ENCODE data around the gene ESRRB.

The ESRRB gene

DNA sequence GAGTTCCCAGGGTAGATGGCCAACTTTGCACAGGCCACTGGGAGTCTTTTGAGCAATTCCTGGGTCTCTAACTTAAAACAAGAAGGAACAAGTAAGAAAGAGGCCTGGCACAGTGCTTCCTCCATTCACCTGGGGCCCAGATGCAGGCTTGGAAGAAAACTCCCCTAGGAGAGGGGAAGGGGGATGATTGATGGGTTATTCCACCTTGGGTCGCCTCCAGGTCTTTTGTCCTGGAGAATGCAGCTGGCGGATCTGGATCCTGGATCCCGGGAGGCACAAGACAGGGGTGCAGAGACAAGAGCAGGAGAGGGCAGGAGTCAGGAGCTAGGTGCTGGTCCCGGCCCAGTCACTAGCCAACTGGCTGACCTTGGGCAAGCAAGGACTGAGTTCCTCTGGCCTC lies 74.5 kb downstream of the ESRRB start:
- DNase-seq (ENCODE audit: low read depth) = no peak

DNA sequence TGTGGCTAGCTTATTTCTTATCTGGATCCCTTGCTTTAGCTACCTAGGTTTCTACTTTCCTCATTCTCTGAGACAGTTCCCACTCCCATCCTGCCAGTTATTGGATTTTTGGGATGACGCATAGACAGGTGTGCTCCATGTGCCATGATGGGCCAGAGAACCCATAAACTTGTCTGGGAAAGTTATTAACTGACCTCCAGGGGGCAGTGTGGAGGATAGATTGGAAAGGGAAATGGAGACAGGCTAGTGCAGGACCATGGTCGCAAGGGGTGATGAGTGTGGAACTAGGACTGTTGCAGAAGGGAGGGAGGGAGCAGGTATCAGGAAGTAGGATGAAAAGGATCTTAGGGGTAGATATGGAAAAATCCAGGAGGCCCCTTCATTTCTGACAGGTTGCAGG lies 80.3 kb downstream of the ESRRB start:
- DNase-seq (ENCODE audit: low read depth) = no peak

DNA sequence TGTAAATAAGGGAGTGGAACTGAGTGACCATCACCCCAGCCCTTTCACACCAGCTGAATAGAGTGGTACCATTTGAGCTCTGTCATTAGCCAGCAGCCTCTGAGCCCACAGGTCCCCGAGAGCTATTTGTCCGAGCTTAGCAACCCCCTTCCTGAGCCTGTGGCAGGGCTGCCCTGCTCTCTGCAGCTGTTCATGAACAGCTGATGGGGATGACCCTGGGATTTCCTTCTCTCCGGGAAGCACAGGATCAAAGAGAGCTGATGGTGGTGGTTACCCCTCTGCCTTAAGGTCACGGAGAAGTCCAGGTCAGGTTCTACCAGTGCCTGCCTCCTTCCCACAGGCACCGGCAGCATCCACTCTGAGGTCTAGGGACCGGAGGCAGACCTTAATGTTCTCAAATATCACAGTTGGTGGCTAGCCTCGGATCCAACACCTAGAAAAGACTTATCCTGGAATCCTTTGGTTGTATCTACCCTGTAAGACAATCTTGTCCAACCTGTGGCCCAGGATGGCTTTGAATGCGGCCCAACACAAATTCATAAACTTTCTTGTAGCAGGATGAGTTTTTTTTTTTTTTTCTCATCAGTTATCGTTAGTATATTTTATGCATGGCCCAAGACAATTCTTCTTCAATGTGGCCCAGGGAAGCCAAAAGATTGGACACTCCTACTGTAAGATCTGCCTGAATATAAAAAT lies 81.1 kb downstream of the ESRRB start:
- DNase-seq (ENCODE audit: low read depth) = no peak

DNA sequence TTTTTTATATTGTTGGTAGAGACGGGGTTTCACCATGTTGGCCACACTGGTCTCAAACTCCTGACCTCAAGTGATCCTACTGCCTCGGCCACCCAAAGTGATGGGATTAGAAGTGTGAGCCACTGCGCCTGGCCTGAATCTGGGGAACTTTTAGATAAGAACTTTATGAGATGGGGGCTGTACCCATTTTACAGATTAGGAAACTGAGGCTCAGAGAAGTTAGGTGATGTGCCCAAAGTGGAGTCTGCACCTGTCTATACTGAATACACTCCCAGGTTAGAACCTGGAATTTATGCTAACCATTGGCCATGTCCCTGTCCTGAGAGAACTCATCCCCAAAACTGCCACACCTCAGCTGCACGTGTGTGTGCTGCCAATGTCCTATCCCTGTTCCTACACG lies 81.9 kb downstream of the ESRRB start:
- no peak for DNase-seq (ENCODE audit: low read depth)

DNA sequence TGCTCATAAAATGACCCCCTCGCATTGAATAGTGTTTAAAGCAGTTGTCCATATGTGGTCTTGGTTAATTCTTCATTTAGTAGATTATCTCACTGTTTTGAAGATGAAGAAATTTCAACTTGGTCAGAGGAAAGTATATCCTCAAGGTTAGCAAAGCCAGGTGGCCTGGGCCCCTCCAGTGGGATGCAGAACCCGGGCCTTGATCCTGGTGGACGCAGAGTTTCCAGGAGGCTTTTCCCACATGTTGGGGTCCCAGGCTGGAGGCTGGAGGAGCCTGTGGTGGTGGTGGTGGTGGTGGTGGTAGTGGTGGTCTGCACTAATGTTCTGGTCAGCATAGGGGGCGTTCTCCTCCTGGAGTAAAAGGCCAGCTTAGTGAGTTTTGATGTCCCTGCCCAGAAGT lies 85.9 kb downstream of the ESRRB start:
- DNase-seq (ENCODE audit: low read depth) = no peak

DNA sequence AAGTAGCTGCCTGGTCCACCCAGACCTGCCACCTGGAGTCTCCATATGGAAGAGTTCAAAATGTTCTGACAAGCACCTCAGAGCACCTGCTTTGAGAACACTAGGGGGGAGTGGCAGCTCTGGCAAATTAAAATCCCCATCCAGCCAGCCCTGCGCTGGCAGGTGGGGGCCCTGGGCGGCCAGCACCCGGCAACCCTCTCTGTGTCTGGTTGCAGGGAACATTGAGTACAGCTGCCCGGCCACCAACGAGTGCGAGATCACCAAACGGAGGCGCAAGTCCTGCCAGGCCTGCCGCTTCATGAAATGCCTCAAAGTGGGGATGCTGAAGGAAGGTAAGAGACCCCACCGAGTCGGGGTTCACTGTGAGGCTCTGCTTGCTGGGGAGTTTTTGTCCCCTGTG lies 86.4 kb downstream of the ESRRB start:
- DNase-seq (ENCODE audit: low read depth) = no peak

DNA sequence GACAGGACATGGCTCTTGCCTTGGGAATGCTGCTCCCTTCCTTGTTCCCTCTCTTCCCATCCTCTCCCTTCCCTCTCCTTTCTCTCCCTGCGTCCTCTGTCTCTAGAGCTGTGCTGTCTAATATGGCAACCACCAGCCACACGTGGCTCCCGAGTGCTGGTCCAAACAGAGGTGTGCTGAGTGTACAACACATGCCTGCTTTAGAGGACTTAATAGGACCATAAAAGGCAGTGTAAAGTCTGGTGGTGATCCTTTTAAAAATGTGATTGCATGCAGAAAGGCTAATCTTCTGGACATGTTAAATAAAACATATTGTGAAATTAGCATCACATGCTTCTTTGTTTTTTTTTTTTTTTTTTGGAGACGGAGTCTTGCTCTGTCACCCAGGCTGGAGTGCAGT lies 87.2 kb downstream of the ESRRB start:
- DNase-seq (ENCODE audit: low read depth) = no peak

DNA sequence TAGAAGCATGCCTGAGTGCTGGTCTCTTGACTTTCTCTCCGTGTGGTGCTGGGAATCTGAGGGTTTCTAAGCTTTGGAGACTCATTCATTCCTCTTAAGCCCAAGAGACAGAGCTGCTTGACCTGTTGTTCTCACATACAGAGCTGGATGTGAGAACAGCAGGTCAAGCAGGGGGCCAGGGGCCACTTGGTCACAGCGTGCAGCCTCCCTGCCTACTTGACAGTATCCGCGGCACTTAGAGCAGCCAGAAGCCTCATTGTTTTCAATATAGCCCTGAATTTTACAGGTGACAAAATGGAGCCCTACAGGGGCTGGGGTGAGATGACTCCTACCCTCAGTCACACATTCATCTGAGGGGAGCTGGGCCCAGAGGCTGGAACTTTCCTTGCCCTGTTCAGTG lies 88.9 kb downstream of the ESRRB start:
- no peak for DNase-seq (ENCODE audit: low read depth)

DNA sequence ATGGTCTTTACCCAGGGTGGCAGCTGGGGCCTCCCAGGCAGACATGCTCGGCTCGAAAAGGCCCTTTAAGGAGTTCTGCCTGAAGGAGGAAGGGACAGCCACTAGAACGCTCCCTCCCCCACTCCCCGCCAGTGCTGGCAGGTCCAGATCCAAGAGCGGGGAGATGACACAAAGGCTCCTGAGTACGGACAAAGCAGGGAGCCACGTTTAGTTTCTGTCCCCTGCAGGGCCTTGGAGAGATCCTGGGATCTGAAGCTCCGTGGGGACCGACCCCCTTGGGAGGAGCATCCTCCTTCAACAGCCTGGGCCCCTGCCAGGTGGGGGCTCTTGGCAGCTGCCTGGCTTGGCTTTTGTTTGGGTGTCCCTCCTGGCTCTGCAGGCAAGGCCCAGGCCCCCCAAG lies 89.7 kb downstream of the ESRRB start:
- DNase-seq (ENCODE audit: low read depth) = no peak

DNA sequence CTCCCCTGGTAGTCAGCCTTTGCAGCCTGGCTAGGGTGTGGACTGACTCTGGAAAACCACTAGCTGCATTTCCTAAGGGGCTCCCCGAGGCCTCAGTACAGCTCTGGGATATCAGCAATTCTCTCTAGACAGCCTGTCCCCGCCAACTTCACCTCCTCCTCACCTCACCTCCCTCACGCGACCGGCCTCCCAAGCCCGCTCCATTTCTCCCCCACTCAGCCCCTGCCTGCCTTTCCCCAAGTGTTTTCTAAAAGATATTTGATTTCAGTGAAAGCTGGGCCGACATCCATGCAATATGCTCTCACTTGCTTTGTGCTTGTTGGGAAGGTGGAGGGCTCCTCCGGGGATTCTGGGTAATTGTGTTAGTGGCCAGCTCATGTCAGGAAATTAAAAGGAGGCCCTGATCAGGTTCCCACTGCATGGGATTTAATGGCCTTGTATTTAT lies 91.8 kb downstream of the ESRRB start:
- no peak for DNase-seq (ENCODE audit: low read depth)

DNA sequence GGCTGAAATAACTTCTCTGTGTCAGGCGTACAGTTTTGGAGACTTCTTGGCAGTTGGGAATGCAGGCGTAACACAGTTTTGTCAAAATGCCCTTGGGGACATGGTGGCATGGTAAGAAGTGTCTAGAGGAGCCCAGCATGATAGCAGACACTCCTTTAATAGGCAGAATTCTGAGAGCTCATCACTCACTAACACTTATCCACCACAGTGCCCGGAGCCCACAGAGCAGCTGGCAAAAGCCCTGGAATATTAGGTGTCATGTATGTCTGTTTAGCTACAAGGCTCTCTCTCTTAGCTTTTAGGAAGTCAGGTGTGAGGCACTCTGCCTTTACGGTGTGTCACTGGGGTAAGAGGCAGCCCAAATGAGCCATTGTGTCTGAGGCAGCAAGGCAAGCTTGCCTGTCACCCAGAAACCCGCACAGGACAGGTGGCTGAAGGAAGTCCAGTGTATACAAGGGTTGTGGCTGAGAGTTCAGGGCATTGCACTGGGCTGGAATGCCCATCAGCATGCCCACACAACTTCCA lies 96.3 kb downstream of the ESRRB start:
- no peak for DNase-seq (ENCODE audit: low read depth)

DNA sequence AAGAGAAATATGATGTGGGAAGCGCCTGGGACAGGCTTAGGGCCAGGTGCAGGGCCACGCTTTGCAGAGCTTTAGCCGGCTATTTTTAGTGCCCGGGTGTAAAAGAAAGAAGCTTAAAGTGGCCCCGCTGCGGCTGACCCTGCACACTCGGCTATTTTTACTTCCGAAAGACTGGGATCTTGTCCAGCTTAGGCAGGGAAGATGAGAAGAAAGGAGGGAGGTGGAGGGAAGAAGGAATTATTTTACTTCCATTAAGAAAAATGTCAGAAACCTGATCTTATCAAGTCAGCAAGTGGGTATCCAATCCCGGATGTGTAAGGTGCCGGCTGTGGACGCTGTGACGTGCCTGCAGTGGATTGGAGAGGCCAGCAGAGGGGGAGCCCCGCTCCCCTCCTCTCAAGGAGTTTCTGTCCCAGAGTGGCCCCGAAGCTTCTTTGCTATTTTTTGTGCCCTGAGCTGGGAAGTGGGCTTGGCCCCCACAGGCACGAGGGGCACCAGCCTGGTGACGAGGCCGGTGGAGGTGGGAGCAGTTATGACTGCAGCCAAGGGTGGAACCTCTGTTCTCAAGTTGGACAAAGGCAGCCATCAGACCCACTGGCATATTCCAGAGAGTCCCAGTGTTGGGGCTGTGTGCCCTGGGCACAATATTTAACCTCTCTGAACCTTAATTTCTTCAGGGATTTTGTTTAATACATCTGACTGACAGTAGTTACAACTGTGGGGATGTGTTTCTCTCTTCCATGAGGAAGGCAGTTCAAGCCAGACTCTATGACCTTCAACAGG lies 97.7 kb downstream of the ESRRB start:
- no peak for DNase-seq (ENCODE audit: low read depth)

DNA sequence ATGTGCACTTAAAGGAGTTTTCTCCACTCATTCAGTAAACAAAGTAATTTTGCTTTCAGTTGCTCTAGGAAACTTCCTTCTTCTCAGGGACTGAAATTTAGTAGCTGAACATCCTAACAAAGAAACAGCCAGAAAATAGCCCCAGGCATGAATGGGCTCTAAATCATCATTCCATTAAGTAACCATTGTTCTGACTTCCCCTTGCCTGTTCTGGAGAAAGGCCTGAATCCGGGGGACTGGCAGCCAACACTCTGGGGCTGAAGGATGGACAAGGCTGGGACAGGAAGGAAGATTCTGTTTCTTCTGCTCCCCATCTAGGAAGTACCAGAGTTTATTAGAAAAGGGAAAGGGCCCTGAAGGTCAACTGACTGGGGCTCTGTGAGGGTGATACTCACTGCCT lies 104.5 kb downstream of the ESRRB start:
- no peak for DNase-seq (ENCODE audit: low read depth)

DNA sequence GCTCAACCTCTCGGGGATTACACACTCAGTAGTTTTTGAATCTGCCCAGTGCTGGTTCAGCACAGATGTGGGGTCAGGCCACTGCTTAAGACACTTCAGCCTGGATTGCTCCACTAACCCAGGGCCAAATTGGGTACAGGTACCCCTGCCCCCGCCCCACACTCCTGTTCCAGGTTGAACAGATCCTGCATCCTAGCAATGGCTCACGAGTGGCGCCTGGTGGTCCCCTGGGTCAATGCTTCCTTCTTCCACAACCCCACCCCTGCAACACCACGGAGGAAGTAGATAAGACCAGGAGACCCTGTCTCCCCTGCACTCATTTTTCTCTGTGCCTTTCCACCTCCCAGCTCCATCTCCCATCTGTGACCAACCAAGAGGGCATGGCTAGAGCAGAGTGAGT lies 108.4 kb downstream of the ESRRB start:
- DNase-seq (ENCODE audit: low read depth) = no peak

DNA sequence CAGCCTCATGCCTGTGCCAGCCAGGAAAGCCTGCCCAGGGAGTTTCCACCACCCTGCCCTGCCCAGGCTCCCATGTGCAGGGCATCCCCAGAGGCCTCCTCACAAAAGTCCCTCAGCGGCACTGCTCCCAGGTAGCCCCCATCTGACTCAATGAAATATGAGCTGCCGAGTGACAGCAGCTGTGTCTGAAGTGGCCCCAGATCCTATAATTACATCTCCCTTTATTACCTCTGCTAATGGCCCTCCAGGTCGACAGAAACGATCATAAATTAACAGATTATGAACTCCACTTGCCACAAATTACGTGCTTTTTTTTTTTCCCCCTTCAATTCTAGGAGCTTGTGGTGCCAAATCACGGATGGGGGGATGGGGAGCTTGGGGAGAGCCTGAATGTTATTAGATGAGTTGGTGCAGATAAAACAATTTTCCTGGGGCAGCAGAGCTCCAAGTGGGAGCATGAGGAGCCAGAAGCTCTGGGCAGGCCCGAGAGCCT lies 110.4 kb downstream of the ESRRB start:
- DNase-seq (ENCODE audit: low read depth) = no peak

DNA sequence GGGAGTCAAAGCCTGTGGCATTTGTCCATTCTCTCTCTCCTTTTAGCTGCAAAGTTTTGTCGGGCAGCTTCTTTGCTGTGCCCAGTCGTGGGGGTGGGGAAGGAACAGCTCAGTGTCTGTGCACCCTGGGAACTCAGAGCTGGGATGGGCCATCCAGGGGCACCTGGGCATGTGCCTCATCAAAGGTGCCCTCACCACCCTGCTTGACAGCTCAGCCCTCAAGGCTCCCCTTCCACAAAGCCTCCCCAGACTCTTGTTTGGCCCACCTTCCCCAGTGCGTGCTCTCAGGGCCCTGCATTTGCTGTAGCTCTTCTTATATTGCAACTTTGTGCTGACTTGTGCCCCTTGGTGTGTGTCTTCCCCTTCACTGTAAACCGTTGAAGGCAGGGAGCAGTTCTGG lies 112.6 kb downstream of the ESRRB start:
- DNase-seq (ENCODE audit: low read depth) = no peak

DNA sequence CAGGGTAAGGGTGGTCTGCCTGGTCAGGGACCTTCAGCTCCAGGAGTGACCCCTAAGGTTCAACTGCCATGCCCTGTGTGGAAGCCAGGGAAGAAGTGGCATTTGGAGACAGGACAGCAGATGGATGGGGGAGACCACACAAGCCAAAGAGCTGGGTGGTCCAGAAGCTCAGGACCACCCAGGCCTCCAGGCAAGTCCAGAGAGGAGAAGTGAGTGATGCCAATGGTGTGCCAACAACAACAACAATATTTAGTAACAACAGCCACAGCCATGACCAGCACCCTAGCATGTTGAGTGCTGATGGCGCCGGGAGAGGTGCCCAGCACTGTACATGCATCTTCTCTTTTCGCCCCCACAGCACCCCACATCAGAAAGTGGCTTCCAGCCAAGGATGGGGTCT lies 113.7 kb downstream of the ESRRB start:
- DNase-seq (ENCODE audit: low read depth) = no peak

DNA sequence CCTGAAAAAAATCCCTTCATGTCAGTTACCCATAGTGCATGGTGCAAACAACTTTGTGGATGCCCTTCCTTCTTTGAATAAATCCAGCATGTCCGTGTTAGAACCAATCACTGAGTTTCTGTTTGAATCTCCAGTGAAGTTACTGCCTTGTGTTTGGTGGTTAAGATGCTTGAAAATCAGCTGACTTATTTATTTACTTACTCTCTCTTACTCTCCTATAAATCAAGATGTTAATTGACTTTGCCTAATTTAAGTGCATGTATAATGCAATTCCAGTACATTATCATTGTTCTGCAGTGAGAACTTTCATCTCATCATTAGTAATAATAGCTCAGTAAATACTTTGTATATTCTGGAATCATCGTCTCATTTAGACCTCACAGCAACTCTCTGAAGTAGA lies 114.2 kb downstream of the ESRRB start:
- DNase-seq (ENCODE audit: low read depth) = no peak

DNA sequence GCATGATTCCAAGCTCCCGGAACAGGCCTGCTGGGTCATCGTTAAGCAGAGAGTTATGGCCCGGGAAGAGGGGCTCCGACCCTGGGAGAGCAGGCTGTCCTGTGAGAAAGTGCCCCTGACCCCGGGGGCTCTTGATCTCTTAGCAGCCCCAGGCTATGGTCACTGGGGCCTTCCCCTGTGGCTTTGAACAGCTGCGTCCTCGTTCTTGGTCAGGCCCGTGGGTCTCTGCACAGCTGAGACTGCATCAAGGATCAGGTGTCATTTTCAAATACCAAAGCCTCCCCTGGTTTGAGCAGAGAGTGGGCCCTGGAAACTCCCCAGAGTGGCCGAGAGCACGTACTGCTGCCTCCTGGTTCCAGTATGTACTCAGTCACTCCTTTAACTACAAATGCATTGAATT lies 114.8 kb downstream of the ESRRB start:
- DNase-seq (ENCODE audit: low read depth) = no peak

DNA sequence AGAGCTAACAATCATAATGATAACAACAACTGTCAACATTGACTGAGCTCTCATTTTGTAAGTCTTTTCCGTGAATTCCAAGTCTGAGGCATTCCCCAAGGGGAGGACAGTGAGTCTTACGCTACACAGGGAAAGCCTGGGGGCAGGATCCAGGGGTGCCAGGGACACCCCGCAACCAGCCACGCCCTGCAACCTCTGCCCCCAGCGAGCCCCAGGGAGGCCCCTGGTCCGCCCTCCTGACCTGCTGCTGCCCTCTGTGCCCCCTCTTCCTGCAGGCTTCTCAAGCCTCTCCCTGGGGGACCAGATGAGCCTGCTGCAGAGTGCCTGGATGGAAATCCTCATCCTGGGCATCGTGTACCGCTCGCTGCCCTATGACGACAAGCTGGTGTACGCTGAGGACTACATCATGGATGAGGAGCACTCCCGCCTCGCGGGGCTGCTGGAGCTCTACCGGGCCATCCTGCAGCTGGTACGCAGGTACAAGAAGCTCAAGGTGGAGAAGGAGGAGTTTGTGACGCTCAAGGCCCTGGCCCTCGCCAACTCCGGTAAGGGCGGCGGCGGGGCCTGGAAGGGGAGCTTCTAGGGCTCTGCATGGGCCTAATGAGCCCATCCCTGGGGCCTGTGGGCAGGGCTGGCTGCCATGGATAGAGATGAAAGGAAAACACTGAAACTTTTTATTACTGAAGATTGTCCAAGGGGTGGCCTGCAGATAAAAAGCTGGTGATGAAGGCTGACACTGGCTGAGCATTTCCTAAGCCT lies 115.4 kb downstream of the ESRRB start:
- no peak for DNase-seq (ENCODE audit: low read depth)

DNA sequence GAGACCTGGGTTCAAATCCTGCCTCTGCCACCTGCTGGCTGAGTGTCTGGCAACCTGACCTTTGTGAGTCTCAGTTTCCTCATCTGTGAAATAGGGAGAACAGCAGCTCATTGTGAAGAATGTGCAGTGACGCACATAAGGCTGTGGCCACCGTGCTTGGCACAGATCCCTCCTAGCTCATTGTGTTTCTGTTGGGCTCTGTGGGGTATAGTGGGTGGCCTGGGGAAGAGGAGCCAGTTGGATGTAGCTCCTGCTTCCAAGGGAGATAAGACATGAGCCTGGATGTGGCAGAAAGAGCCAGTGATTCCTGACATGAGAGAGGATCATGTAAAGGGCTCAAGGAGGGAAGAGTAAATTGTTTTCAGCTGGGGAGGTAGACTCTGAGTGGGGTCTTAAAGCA lies 120.0 kb downstream of the ESRRB start:
- DNase-seq (ENCODE audit: low read depth) = no peak

DNA sequence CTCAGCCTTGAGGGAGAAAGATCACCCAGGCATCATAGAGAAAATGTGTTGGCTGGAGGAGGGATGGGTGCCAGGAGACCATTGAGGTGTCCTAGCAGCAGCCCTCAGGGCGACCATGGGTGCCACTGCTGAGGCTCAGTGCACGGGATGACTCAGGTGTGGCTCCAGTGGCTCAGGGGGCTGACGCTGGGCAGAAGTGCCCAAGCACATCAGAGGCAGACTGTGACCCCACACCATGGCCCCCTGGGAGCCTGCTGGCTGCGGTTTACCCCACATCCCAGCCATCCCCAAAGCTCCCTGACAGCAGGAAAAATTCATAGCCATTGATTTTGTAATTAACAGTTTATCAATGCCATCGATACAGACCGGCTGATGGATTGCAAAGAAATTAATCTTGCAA lies 120.7 kb downstream of the ESRRB start:
- no peak for DNase-seq (ENCODE audit: low read depth)

All from activated T-helper 1 cell treated with Interleukin-2 at 50 U/mL for 16 hours (primary cell).